Body of pancreas (tissue), 4 donors: ENCODE measurements around the gene WDPCP.

ENCODE experiments used
- CTCF ChIP-seq, 7 experiments: fragments of 450-650 bp in 4 of 7; fragments of 200-600 bp in 3 of 7; sonication (generic) in 3 of 7; IDR thresholded peaks; one replicate each; pipeline ENCODE4 v1.5.1; 2016 to 2019; ENCODE audit warnings: antibody characterized with exemption in 7 of 7
- POLR2A ChIP-seq, 3 donors: fragments of 450-650 bp; IDR thresholded peaks; one replicate each; pipeline ENCODE4 v1.6.1; 2016; ENCODE audit warnings: antibody characterized with exemption in 3 of 3, mild to moderate bottlenecking in 2 of 3

DNA sequence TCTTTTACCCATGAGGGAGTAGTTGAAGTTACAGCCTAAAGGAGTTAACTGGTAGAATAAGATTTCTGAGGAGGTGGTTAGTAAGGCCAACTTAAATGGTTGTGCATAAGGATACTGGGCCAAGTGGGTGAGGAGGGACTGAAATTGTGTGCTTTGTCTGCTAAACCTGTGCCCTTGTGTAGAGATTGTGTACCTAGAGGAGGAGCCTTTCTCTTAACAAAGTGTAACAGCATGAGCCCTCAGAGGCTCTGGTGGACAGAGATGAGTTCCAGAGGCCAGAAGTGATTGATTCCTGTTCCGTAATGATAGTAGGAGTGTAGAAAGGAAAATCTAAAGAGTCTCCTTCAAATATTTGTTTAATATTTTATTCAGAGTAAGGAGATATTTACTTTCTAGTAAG is 494.8 kb downstream of the WDPCP start:
- TF ChIP-seq CTCF (IDR thresholded peaks at IDR 0.05), result no peak
- TF ChIP-seq POLR2A (IDR thresholded peaks at IDR 0.05), result no peak
